Activated T-helper 1 cell treated with anti-CD3 and anti-CD28 coated beads, Interleukin-12 subunit alpha, Interleukin-12 subunit beta, Interleukin-2, Interleukin-4 antibody, amounts not matched to agents 30 ng/mL and 10 ng/mL and 1 ng/mL, durations not matched to agents 14 hours and 24 hours and 36 hours (primary cell): ENCODE measurements around the gene RNF207. TPM values are rescaled to one million over a fixed set of nuclear protein-coding genes. Genes with fewer than 3 reads are reported as not detected.

Experiments used
- DNase-seq: peaks from one replicate; pipeline ENCODE4 v3.0.0; 2021; ENCODE audit warnings: low spot score
- H3K27ac Mint-ChIP-seq: one replicate; pipeline ENCODE4 v1.8.0; 2021; ENCODE audit warnings: mild to moderate bottlenecking, mixed read lengths
- H3K27me3 Mint-ChIP-seq: one replicate; pipeline ENCODE4 v1.8.0; 2022; ENCODE audit warnings: mild to moderate bottlenecking, moderate library complexity, mixed read lengths; ENCODE audit not compliant: insufficient read depth
- H3K36me3 Mint-ChIP-seq: one replicate; pipeline ENCODE4 v1.8.0; 2021; ENCODE audit warnings: low read depth, mixed read lengths
- H3K4me1 Mint-ChIP-seq: one replicate; pipeline ENCODE4 v1.8.0; 2021; ENCODE audit warnings: low read depth, mixed read lengths
- H3K4me3 Mint-ChIP-seq: one replicate; pipeline ENCODE4 v1.8.0; 2021; ENCODE audit warnings: mild to moderate bottlenecking, moderate library complexity, mixed read lengths
- H3K9me3 Mint-ChIP-seq: one replicate; pipeline ENCODE4 v1.8.0; 2021; ENCODE audit warnings: mixed read lengths
- intact Hi-C: fragments of 100-400 bp; cut with micrococcal nuclease; formaldehyde crosslinking; loops from one replicate; pipeline ENCODE4 v1.15.1; 2024
- total RNA-seq: library from RNA; stranded (reverse); gene quantifications from 2 replicates; pipeline ENCODE4 v1.2.3, GENCODE V29; 2022

RNF207 gene, protein sequence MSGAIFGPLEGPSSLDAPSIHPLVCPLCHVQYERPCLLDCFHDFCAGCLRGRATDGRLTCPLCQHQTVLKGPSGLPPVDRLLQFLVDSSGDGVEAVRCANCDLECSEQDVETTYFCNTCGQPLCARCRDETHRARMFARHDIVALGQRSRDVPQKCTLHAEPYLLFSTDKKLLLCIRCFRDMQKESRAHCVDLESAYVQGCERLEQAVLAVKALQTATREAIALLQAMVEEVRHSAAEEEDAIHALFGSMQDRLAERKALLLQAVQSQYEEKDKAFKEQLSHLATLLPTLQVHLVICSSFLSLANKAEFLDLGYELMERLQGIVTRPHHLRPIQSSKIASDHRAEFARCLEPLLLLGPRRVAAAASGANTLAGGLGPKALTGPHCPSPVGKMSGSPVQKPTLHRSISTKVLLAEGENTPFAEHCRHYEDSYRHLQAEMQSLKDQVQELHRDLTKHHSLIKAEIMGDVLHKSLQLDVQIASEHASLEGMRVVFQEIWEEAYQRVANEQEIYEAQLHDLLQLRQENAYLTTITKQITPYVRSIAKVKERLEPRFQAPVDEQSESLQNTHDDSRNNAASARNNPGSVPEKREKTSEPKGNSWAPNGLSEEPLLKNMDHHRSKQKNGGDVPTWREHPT
- total RNA-seq, result 65.8 and 71.6 TPM in 2 replicates

DNA sequence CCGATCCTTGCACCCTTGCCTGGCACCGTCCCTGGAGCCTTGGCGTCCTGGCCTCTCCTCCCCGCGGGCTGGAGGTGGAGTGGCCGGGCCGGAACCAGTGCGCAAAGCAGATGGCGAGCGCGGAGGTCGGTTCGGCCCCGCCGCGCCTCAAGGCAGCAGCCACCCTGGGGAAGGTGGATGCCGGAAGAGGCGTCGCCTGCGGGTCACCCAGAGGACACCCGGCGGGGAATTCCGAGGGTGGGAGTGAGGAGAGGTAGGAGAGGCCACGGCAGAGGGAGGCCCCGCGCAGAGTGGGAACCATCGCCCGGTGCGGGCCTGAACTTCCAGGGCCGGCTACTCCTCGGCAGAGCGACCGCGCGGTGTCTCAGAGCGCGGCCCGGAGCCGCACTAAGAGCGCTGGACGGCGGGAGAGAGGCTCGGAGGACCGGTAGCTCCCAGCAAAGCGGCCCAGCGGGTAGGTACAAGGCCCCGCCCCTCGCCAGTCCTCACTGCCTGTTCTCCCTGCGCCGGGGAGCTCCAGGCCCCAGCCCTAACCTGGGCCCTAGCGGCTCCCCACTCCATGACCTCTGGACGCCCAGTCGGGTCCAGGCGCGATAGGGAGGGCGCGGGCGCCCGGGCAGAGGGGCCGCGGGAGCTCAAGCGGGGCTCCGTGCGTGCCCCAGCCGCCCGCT lies at the start of gene RNF207:
TSS of gene RNF207 (plus strand) at position 271 of the 671 bp plus-strand sequence. CDS start 417 bp downstream, outside the sequence.
- intact Hi-C loops, result loop anchor here (1.0 to 2.0 kb wide), 3 partner anchors 8 to 397 kb away; partner anchors contain the start of genes ICMT and KLHL21
- peak; percentile 76 for DNase-seq
- no peaks in the 10 kb centered on the region for H3K9me3 Mint-ChIP-seq
- H3K27ac Mint-ChIP-seq, result peak within 1 kb of the TSS; percentile 68
- peaks cover 7% of the 10 kb centered on the region for H3K36me3 Mint-ChIP-seq
- H3K27me3 Mint-ChIP-seq, result peaks cover 3% of the 10 kb centered on the region
- peaks cover 15% of the 10 kb centered on the region for H3K4me1 Mint-ChIP-seq
- peak within 1 kb of the TSS; percentile 85 for H3K4me3 Mint-ChIP-seq

DNA sequence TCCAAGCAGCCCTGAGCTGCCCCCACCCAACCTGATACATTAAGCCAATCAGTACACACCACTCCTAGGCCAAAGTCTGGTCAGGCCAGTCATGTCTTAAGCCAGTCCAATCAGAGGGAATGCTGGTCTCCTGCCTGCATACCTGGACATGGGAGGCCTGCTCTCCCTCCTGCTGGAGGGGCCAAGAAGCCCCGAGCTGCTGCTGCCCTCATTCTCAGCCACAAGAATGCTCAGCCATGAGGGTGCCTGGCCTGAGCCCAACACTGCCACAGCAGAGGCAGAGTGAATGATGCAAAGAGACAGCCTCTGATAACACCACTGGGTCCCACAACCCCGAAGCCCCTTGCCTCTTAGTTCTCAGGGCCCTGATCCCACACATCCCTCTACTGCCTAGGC lies 48.8 kb upstream of the RNF207 start:
- Mint-ChIP-seq H3K4me1 (peaks cover 15% of the 10 kb centered on the region), H3K27me3 (peaks cover 2% of the 10 kb centered on the region), H3K27ac (no peak overlapping the region), H3K9me3 (no peaks in the 10 kb centered on the region), H3K4me3 (no peak overlapping the region), H3K36me3 (no peaks in the 10 kb centered on the region)
- no peak for DNase-seq
- intact Hi-C loops, result no loop called here

DNA sequence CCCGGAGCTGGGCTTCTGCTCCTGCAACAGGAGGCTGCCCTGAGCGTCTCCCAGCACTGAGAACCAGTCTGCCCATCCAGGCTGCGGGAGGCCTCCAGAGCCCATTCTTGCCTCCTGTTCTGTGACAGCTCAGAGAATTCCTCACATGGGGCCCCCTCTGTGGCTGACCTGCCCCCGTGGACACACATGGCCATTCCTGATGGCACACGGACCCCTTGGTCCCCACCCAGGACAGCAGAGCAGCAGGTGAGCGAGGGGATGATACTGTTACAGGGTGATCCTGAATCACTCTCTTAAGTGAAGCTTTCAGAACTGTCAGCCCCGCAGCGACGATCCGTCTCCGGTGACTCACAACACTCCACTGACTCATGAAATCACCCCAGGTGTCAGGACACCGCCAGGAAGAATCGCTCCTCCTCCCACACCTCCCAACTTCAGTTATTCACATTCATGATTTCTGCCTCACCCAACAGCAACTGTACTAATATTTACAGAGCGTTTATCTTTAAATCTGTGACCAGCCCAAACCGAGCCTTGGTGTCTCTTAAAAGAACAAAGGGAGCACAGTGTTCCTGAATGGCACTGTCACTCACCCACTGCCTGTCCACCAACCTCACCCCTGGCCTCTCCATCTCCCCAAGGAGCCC lies 48.3 kb upstream of the RNF207 start:
- intact Hi-C loops, result no loop called here
- Mint-ChIP-seq H3K9me3 (no peaks in the 10 kb centered on the region), H3K4me1 (peaks cover 15% of the 10 kb centered on the region), H3K4me3 (no peak overlapping the region), H3K27ac (peak overlapping the region; percentile 8), H3K36me3 (no peaks in the 10 kb centered on the region), H3K27me3 (peaks cover 2% of the 10 kb centered on the region)
- DNase-seq, result no peak

DNA sequence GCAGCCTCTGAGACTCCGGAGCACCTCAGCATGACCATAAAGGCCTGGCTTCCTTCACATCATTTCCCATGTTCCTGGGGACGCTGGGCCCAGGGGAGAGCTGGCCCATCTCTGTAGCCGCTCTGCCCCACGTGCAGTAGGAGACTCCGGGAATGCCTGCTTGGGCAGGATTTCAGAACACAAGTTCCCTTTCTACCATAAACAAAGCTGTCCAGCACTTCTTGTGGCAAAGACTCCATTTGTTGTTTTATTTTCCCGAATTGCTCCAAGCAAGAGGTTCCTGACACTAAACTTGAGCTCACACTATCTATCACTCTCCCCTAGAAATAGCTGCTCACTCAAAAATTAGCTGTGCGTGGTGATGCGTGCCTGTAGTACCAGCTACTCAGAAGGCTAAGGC lies 47.7 kb upstream of the RNF207 start:
- intact Hi-C loops, result no loop called here
- Mint-ChIP-seq H3K36me3 (no peaks in the 10 kb centered on the region), H3K4me1 (peaks cover 15% of the 10 kb centered on the region), H3K27me3 (peaks cover 2% of the 10 kb centered on the region), H3K4me3 (no peak overlapping the region), H3K9me3 (no peaks in the 10 kb centered on the region), H3K27ac (no peak overlapping the region)
- DNase-seq, result no peak

DNA sequence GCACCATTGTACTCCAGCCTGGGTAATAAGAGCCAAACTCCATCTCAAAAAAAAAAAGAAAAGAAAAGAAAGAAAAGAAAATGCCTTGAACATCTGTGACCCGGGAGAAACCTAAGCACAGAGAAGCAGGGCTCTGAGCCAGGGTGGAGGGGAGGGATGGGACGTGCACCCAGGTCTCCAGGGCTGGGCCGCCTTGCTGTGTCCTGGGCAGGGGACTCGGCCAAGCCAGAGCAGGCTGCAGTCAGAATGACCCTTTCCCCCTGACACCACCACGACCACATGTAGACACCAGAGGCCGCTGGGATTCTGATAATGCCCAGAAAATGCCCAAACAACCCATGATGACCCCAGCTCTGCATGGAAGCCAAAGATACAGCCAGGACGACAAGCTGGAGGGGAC lies 43.6 kb upstream of the RNF207 start:
- peaks cover 15% of the 10 kb centered on the region for H3K4me1 Mint-ChIP-seq
- H3K27ac Mint-ChIP-seq, result no peak overlapping the region
- no peaks in the 10 kb centered on the region for H3K36me3 Mint-ChIP-seq
- intact Hi-C loops, result no loop called here
- H3K9me3 Mint-ChIP-seq, result no peaks in the 10 kb centered on the region
- H3K27me3 Mint-ChIP-seq, result peaks cover 4% of the 10 kb centered on the region
- DNase-seq, result no peak
- H3K4me3 Mint-ChIP-seq, result no peak overlapping the region

DNA sequence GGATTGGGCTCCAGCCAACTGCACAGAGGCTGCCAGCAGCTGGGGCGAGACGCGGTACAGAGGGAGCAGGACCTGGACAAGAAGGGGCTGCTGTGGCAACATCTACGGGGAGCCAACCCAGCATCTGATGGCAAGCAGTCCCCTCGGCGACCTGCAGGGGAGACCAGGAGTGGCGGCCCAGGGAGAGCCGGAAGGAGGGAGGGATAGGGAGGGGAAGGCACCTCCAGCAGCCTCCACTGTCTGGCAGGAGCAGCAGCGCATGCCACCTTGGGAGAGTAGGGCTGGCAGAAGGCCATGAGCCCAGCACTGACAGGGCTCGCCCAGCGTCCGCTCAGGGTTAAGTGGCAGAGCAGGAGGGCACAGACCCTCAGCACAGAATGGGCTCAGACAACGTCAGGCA lies 43.1 kb upstream of the RNF207 start:
- H3K36me3 Mint-ChIP-seq, result no peaks in the 10 kb centered on the region
- peaks cover 10% of the 10 kb centered on the region for H3K4me1 Mint-ChIP-seq
- H3K27ac Mint-ChIP-seq, result no peak overlapping the region
- no peak for DNase-seq
- no peaks in the 10 kb centered on the region for H3K9me3 Mint-ChIP-seq
- intact Hi-C loops, result no loop called here
- no peak overlapping the region for H3K4me3 Mint-ChIP-seq
- peaks cover 4% of the 10 kb centered on the region for H3K27me3 Mint-ChIP-seq

DNA sequence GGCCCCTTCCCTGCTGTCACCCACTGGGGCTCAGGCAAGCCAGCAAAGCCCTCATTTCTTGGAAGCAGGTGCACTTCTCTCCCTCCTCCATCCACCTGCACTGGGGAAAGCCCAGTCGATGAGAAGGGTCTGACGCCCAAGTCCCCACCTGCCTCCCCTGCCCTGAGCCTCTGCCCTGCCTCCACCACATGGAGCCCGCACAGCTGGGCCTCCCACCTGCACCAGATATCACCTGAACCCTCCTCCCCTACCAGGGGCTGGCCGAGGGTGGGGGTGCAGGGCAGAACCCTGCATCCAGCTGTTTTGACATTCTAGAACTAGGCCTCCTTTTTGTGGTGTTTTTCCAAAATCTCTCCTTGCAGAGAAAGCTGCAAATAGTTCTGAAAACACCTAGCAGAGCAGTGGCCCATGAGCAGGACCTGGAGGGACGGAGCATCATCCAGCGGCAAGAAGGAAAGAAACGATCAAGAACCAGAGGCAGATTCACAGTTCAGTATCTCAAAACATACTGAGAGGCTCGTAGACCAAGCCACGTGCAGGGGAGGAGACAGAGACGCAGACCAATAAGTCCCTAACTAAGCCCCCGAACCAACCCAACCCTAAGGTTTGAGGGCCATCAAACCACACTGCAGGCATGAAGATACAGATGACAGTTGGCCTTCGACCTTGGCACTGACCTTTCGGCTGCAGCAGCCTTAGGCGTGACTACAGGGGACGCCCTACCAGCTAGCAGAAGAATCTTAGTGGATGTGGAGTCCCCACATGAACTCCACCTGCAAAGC lies 42.5 kb upstream of the RNF207 start:
- peaks cover 7% of the 10 kb centered on the region for H3K4me1 Mint-ChIP-seq
- H3K9me3 Mint-ChIP-seq, result no peaks in the 10 kb centered on the region
- H3K36me3 Mint-ChIP-seq, result no peaks in the 10 kb centered on the region
- no peak overlapping the region for H3K27ac Mint-ChIP-seq
- H3K4me3 Mint-ChIP-seq, result no peak overlapping the region
- intact Hi-C loops, result no loop called here
- no peak for DNase-seq
- H3K27me3 Mint-ChIP-seq, result peaks cover 4% of the 10 kb centered on the region

DNA sequence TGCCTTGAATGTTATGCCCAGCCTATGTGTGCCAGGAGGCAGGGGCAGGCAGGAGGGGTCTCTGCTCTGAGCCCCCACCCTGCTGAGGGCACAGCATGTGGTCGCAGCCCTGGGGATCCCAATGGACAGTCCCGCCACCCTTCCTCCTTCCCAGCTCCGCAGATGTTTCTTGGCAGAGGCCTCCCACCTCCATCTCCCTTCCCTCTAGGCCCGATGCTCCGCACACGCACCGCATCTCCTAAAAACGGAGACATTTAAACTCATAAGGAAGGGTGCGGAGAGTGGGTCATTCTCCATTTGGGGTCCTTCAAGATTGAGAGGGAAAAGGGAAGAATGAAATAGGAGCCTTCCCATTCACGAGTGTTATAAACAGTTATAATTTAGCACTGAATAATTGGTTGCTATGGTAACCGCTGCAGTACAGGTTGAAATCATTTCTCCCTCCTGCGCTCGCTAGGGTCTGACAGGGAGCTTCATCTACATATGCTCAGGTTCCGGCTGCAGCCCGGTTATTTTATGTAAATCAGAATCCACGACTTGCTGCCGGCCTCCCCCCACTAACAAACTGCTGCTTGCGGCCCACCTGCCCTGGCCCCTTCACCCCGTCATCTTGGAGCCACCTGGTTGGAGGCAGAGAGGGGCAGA lies 41.8 kb upstream of the RNF207 start:
- H3K4me3 Mint-ChIP-seq, result no peak overlapping the region
- no peaks in the 10 kb centered on the region for H3K9me3 Mint-ChIP-seq
- no peak overlapping the region for H3K27ac Mint-ChIP-seq
- H3K36me3 Mint-ChIP-seq, result no peaks in the 10 kb centered on the region
- intact Hi-C loops, result no loop called here
- H3K4me1 Mint-ChIP-seq, result peaks cover 7% of the 10 kb centered on the region
- DNase-seq, result no peak
- peaks cover 4% of the 10 kb centered on the region for H3K27me3 Mint-ChIP-seq

DNA sequence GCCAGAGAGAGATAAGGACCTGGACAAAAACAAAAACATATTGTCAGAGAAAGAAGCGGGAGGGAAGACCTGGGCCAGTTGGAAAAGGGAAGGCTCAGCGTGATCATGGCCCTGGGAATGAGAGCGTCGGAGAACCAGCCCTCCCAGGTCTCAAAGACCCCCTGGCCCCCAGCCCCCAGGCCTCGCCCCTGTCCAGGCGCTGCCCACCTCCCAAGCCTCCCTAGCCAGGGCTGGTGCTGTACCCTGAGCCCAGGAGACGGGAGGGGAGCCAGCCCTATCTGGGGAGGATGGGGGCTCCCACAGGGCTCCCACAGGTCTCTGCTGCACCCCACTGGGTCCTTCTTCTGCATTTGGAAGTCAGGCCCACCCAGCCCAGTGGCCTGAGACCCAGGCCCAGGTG lies 40.9 kb upstream of the RNF207 start:
- intact Hi-C loops, result no loop called here
- Mint-ChIP-seq H3K4me1 (no peaks in the 10 kb centered on the region), H3K27me3 (peaks cover 4% of the 10 kb centered on the region), H3K4me3 (no peak overlapping the region), H3K27ac (no peak overlapping the region), H3K9me3 (no peaks in the 10 kb centered on the region), H3K36me3 (no peaks in the 10 kb centered on the region)
- no peak for DNase-seq

DNA sequence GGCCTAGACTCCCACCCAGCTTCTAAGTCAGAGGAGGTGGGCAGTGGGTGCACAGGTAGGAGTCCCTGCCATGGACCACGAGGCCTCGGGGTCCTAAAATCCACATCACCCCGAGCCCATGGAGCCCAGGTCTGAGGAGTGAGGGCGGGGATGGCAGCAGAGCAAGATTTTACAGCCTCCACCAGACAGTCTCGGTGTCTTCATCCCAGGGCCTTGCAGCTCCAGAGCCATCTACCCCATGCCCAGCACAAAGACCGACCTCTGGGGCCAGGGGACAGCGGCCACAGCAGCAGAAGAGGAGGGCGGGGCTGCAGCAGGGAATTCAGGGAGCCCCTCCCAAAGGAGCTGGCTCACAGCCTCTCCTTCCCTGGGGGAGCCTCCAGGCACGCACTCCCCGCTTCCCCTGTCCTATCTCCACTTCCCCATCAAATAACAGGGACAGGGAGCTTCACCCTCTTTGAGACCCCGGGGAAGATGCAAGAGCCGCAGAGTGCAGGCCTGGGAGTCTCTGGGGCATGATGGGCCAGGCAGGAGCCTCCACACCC lies 40.4 kb upstream of the RNF207 start:
- no peaks in the 10 kb centered on the region for H3K9me3 Mint-ChIP-seq
- intact Hi-C loops, result no loop called here
- H3K36me3 Mint-ChIP-seq, result no peaks in the 10 kb centered on the region
- H3K27me3 Mint-ChIP-seq, result peaks cover 4% of the 10 kb centered on the region
- DNase-seq, result no peak
- no peaks in the 10 kb centered on the region for H3K4me1 Mint-ChIP-seq
- no peak overlapping the region for H3K27ac Mint-ChIP-seq
- no peak overlapping the region for H3K4me3 Mint-ChIP-seq

DNA sequence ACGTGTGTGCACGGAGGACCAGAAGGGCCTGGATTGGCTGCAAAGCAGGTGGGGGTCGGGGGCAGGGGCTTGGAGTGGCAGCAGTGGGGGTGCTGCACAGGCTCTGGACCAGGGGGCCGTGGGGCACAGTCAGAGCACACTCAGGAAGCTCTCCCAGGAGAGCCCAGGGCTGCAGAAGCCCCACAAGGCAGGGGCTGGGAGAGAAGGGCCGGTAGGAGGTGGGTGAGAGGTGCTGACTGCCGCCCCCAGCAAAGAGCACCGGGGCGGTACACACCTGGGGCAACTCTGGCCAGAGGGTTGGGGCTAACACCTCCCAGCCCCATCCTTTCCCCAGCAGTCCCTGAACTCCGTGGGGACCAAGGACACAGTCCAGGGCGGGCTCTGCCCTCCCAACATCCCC lies 39.7 kb upstream of the RNF207 start:
- DNase-seq, result no peak
- H3K9me3 Mint-ChIP-seq, result no peaks in the 10 kb centered on the region
- H3K4me3 Mint-ChIP-seq, result no peak overlapping the region
- no peaks in the 10 kb centered on the region for H3K36me3 Mint-ChIP-seq
- peaks cover 3% of the 10 kb centered on the region for H3K27me3 Mint-ChIP-seq
- H3K4me1 Mint-ChIP-seq, result no peaks in the 10 kb centered on the region
- H3K27ac Mint-ChIP-seq, result no peak overlapping the region
- intact Hi-C loops, result no loop called here
